Panc1 (cell line): ENCODE data around the gene CDKL1. TPM values are rescaled to one million over a fixed set of nuclear protein-coding genes. Genes with fewer than 3 reads are reported as not detected.

Experiments used
- ATAC-seq: fragments of 200-7000 bp; cut with Tn5 transposase; 2 replicates; pipeline ENCODE4 v1.9.1; 2020; ENCODE audit warnings: mild to moderate bottlenecking, moderate library complexity
- BruUV-seq: library from RNA; stranded (reverse); fragments of 400-500 nt; replicated peaks from 2 replicates; lab custom pipeline; 2021; lab: Mats Ljungman, UMichigan
- CTCF ChIA-PET: fragments of 300-600 bp; sonication (Branson Sonifier 250); formaldehyde crosslinking; loops from one replicate; lab custom pipeline; 2022; ENCODE audit warnings: antibody characterized with exemption; lab: Charles Lee
- POLR2A ChIA-PET: fragments of 300-600 bp; sonication (Branson Sonifier 250); formaldehyde crosslinking; loops from one replicate; lab custom pipeline; 2022; ENCODE audit warnings: antibody characterized with exemption; lab: Charles Lee
- DNase-seq: peaks from one replicate; pipeline ENCODE4 v3.0.0-alpha.2; 2010; ENCODE audit warnings: low read depth, low spot score
- H3K27ac ChIP-seq: 2 replicates; pipeline ENCODE4 v1.5.1; 2011; ENCODE audit warnings: mild to moderate bottlenecking, low read length, inconsistent platforms
- H3K27me3 ChIP-seq: fragments of 200-500 bp; sonication (Bioruptor generic); 2 replicates; pipeline ENCODE4 v1.6.0; 2014; ENCODE audit warnings: low read length, inconsistent platforms; ENCODE audit not compliant: control insufficient read depth, insufficient read depth
- H3K36me3 ChIP-seq: fragments of 200-500 bp; sonication (Bioruptor generic); 2 replicates; pipeline ENCODE4 v1.5.1; 2014; ENCODE audit warnings: inconsistent platforms, mild to moderate bottlenecking, low read length, moderate library complexity; ENCODE audit not compliant: control insufficient read depth, insufficient read depth
- H3K4me1 ChIP-seq: 2 replicates; pipeline ENCODE4 v1.5.1; 2011; ENCODE audit warnings: inconsistent platforms, mild to moderate bottlenecking, low read length, moderate library complexity; ENCODE audit not compliant: control insufficient read depth, insufficient read depth
- H3K4me3 ChIP-seq, 2 experiments: 2 replicates each; pipeline ENCODE4 v1.5.1; 2011 to 2012; ENCODE audit warnings: low read depth in 2 of 2, low read length in 2 of 2, mild to moderate bottlenecking in 2 of 2, inconsistent platforms in 1 of 2, moderate library complexity in 1 of 2
- H3K9me3 ChIP-seq: fragments of 200-500 bp; sonication (Bioruptor generic); 2 replicates; pipeline ENCODE4 v1.5.1; 2014; ENCODE audit warnings: low read depth, mild to moderate bottlenecking, inconsistent platforms, low read length, moderate library complexity; ENCODE audit not compliant: control insufficient read depth, insufficient read depth
- POLR2AphosphoS5 ChIP-seq: IDR thresholded peaks from 2 replicates; pipeline ENCODE4 v1.6.1; 2012; ENCODE audit warnings: mild to moderate bottlenecking, low read depth, low read length, moderate library complexity
- SIN3A ChIP-seq: IDR thresholded peaks from 2 replicates; pipeline ENCODE4 v1.6.1; 2012; ENCODE audit warnings: low read depth, mild to moderate bottlenecking, low read length, moderate library complexity, borderline replicate concordance; ENCODE audit not compliant: insufficient read depth
- TCF7L2 ChIP-seq: IDR thresholded peaks from 2 replicates; pipeline ENCODE4 v1.6.1; 2011; ENCODE audit warnings: mild to moderate bottlenecking, low read depth, low read length, inconsistent platforms
- in situ Hi-C: cut with HindIII; loops from 2 replicates; pipeline ENCODE4 v1.10.0; 2016; ENCODE audit warnings: low sequenced_read_pairs, low pct_unique_long_range_greater_than_20kb
- intact Hi-C: fragments of 100-400 bp; cut with micrococcal nuclease; formaldehyde crosslinking; loops from one replicate; pipeline ENCODE4 v1.10.0; 2022; ENCODE audit not compliant: unreplicated experiment
- total RNA-seq: library from RNA; stranded (reverse); gene quantifications from one replicate; pipeline ENCODE4 v1.2.1, GENCODE V29; 2021; ENCODE audit not compliant: unreplicated experiment
- TF ChIP-seq, protein P1 (sequence below), 2 experiments: IDR thresholded peaks; 2 replicates each; pipeline ENCODE4 v1.6.1; 2011 to 2012; ENCODE audit warnings: low read depth in 2 of 2, control low read depth in 1 of 2, low read length in 1 of 2, mild to moderate bottlenecking in 1 of 2, moderate library complexity in 1 of 2; ENCODE audit not compliant: insufficient read depth in 1 of 2
- TF ChIP-seq, protein P2 (sequence below): fragments of 450-650 bp; IDR thresholded peaks from 2 replicates; pipeline ENCODE4 v1.5.1; 2017; ENCODE audit warnings: mild to moderate bottlenecking

The CDKL1 gene
- total RNA-seq, 1 experiment from 2014 or later: 5.8 TPM

DNA sequence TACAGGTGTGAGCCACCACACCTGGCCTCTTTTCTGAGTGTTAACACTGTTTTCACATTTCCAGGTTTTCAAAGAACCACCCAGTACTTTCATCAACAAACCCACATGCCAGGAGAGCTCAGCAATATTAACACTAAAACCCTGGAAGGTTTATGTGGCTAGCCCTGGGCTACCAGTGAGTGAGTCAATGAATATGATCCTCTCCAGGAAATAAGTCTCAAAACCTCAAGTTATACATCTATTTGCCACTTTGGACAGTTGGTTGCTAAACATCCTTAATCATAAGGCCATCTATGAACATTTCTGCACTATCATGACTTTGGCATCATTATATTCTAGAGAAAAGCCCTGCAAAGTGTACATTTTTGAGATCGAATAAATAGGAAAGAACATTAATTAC lies 6.3 kb upstream of the CDKL1 start:
- ChIA-PET CTCF (no interaction called here), POLR2A (no interaction called here)
- intact Hi-C loops (no loop called here), in situ Hi-C loops (no loop called here)
- no peaks in the 10 kb centered on the region for H3K9me3 ChIP-seq
- H3K27ac ChIP-seq: no peak overlapping the region
- TF ChIP-seq, protein P1, sequence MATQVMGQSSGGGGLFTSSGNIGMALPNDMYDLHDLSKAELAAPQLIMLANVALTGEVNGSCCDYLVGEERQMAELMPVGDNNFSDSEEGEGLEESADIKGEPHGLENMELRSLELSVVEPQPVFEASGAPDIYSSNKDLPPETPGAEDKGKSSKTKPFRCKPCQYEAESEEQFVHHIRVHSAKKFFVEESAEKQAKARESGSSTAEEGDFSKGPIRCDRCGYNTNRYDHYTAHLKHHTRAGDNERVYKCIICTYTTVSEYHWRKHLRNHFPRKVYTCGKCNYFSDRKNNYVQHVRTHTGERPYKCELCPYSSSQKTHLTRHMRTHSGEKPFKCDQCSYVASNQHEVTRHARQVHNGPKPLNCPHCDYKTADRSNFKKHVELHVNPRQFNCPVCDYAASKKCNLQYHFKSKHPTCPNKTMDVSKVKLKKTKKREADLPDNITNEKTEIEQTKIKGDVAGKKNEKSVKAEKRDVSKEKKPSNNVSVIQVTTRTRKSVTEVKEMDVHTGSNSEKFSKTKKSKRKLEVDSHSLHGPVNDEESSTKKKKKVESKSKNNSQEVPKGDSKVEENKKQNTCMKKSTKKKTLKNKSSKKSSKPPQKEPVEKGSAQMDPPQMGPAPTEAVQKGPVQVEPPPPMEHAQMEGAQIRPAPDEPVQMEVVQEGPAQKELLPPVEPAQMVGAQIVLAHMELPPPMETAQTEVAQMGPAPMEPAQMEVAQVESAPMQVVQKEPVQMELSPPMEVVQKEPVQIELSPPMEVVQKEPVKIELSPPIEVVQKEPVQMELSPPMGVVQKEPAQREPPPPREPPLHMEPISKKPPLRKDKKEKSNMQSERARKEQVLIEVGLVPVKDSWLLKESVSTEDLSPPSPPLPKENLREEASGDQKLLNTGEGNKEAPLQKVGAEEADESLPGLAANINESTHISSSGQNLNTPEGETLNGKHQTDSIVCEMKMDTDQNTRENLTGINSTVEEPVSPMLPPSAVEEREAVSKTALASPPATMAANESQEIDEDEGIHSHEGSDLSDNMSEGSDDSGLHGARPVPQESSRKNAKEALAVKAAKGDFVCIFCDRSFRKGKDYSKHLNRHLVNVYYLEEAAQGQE (IDR thresholded peaks at IDR 0.05; ENCODE audit: insufficient read depth in 1 of 2, low read depth in 2 of 2, low read length in 1 of 2): no peak
- TF ChIP-seq TCF7L2 (no peak), SIN3A (no peak), POLR2AphosphoS5 (no peak)
- TF ChIP-seq, protein P2, sequence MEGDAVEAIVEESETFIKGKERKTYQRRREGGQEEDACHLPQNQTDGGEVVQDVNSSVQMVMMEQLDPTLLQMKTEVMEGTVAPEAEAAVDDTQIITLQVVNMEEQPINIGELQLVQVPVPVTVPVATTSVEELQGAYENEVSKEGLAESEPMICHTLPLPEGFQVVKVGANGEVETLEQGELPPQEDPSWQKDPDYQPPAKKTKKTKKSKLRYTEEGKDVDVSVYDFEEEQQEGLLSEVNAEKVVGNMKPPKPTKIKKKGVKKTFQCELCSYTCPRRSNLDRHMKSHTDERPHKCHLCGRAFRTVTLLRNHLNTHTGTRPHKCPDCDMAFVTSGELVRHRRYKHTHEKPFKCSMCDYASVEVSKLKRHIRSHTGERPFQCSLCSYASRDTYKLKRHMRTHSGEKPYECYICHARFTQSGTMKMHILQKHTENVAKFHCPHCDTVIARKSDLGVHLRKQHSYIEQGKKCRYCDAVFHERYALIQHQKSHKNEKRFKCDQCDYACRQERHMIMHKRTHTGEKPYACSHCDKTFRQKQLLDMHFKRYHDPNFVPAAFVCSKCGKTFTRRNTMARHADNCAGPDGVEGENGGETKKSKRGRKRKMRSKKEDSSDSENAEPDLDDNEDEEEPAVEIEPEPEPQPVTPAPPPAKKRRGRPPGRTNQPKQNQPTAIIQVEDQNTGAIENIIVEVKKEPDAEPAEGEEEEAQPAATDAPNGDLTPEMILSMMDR: no peak
- H3K4me3 ChIP-seq: no peak overlapping the region
- no peaks in the 10 kb centered on the region for H3K36me3 ChIP-seq
- no TSS peak for BruUV-seq
- ATAC-seq: no peak
- H3K4me1 ChIP-seq: peaks cover 9% of the 10 kb centered on the region
- DNase-seq: no peak
- H3K27me3 ChIP-seq: no peaks in the 10 kb centered on the region

DNA sequence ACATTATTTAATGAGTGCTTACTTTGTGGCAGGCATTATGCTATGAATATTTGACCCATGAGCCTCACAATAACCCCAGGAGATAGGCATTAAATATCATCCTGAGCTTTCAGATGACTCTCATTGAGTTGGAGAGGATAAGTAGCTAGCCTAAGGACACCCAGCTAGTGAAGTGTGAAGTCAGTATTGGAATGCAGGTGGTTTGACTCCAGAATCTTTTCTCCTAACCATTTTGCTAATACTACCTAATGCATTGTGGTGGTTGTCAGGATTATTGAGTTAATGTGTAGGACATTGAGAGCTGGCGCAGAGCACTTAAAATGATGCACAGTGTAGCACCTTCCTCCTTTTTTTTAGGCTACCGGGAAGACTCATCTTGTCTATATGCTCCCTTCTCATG lies 3.8 kb upstream of the CDKL1 start:
- H3K27me3 ChIP-seq: no peaks in the 10 kb centered on the region
- TF ChIP-seq, protein P2: no peak
- no peak for TF ChIP-seq SIN3A
- TF ChIP-seq, protein P1 (IDR thresholded peaks at IDR 0.05; ENCODE audit: insufficient read depth in 1 of 2, low read depth in 2 of 2, low read length in 1 of 2): no peak
- TF ChIP-seq POLR2AphosphoS5: no peak
- TF ChIP-seq TCF7L2: no peak
- no peaks in the 10 kb centered on the region for H3K36me3 ChIP-seq
- H3K27ac ChIP-seq: no peak overlapping the region
- ATAC-seq (no peak), DNase-seq (no peak)
- BruUV-seq: no TSS peak
- intact Hi-C loops: no loop called here
- no peak overlapping the region for H3K4me3 ChIP-seq
- in situ Hi-C loops: no loop called here
- ChIA-PET CTCF (interaction anchor here (0.5 to 0.6 kb wide), 2 partner anchors 54 to 331 kb away, joined by 3 to 8 read pairs; no protein-coding TSS in a partner anchor), POLR2A (interaction anchor here (0.6 kb wide), 2 partner anchors 18 to 24 kb away, joined by 3 to 9 read pairs; no protein-coding TSS in a partner anchor)
- no peaks in the 10 kb centered on the region for H3K9me3 ChIP-seq
- peaks cover 13% of the 10 kb centered on the region for H3K4me1 ChIP-seq
